LoVo (cell line): Measurements from ENCODE around the gene RLF.
"Not testable (repeated sequence)": the region's sequence is repeated elsewhere in the genome, so short reads cannot be mapped to it uniquely, and the experiment has no call there.

Experiments
- DNase-seq: peaks from one replicate; pipeline ENCODE4 v3.0.0-alpha.2; 2016; ENCODE audit warnings: low spot score

The RLF gene

GRCh38 chr1:40162753-40163441 is 1.7 kb downstream of the RLF start:
- DNase-seq, result no peak

GRCh38 chr1:40167317-40167716 is 6.1 kb downstream of the RLF start:
- DNase-seq, result no peak

DNA sequence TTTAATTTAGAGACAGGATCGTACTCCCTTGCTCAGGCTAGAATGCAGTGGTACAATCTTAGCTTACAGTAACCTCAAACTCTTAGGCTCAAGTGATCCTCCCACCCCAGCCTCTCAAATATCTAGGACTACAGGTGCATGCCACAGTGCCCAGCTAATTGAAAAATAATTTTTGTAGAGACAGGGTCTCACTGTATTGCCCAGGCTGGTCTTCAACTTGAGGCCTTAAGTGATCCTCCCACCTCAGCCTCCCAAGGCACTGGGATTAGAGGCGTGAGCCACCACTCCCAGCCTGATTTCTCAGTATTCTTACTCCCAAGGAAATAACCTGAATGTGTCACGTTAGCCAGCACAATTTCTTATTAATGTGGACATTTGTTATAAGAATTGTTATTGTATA is 9.8 kb downstream of the RLF start:
- DNase-seq, result no peak

- DNase-seq, result no peak
Measured at GRCh38 chr1:40174788-40175187, 13.6 kb downstream of the RLF start.

- DNase-seq, result not testable (repeated sequence)
Measured at GRCh38 chr1:40176989-40177388, 15.8 kb downstream of the RLF start.

- no peak for DNase-seq
Measured at GRCh38 chr1:40178200-40178599, 17.0 kb downstream of the RLF start.

GRCh38 chr1:40179496-40180089 is 18.4 kb downstream of the RLF start:
- DNase-seq, result no peak

- no peak for DNase-seq
Measured at GRCh38 chr1:40183055-40183710, 22.0 kb downstream of the RLF start.

DNA sequence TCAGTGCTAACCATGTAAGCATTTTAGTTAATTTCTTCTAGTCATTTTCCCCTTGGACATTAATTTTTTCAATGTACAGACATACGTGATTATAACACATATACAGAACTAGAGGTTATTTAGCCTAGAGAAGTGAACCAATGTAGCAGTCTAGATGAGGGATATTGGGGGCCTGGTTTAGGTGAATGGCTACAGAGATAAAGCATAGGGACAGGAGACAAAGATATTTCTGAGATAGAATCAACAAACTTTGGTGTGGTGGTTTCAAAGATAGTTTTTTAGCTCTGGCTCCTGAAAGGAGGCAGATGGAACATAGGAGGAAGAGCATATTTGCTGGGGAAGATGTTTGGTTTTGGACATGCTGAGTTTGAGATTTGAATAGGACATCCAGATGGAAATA is 23.0 kb downstream of the RLF start:
- DNase-seq, result no peak

- no peak for DNase-seq
Measured at GRCh38 chr1:40185951-40186864, 25.0 kb downstream of the RLF start.

DNA sequence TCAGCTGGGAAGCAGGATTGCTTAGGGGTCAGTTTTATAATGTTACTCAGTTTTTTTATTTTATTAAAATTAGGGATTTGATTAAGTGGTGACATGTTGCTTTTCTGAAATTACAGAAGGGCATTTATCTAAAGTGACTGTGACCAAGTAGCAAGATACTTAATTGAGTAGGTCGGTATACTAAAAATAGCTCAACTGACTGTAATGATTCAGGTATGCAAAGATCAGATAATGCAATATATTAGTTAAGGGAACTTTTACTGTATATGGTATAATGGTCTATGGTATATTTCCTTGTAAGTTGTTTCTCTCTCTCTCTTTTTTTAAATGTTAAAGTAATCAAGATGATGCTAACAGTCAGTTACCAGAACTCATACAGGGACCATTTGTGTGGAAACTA is 26.2 kb downstream of the RLF start:
- DNase-seq, result no peak

- not testable (repeated sequence) for DNase-seq
Measured at GRCh38 chr1:40194639-40195038, 33.5 kb downstream of the RLF start.

- no peak for DNase-seq
Measured at GRCh38 chr1:40197656-40198055, 36.5 kb downstream of the RLF start.

DNA sequence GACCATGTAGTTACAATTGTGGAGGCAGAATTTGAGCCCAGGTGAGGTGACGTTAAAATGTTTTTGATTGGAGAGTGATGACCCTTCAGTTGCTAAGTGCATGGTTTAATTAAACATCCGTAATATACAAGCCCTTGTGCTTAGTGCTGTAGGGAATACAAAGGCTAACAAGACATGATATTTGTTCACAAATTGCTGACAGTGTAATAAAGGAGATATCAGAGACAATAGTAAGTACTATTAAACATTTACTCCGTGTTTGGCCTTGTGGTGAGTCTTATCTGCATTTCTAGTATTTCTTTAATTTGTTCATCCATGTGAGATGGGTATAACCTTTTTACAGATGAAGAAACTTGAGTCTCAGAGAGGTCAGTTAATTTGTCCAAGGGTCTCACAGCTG is 37.9 kb downstream of the RLF start:
- no peak for DNase-seq

DNA sequence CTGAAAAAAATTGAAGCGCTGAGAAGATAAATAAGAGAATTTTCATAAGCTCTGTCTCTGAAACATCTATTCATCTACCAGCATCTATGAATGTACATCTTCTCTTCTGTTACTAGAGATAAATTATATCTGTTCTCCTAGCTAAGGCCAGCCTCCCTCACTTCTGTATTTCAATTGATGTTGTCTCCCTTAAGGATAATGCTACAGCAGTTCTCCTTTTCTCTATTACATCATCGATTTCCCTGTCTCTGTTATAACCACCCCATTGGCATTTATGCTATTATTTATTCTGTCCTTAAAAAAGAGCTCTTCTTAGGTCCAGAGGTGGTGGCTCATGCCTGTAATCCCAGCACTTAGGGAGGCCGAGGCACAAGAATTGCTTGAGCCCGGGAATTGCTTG is 43.7 kb downstream of the RLF start:
- no peak for DNase-seq

- no peak for DNase-seq
Measured at GRCh38 chr1:40210511-40211204, 49.5 kb downstream of the RLF start.

DNA sequence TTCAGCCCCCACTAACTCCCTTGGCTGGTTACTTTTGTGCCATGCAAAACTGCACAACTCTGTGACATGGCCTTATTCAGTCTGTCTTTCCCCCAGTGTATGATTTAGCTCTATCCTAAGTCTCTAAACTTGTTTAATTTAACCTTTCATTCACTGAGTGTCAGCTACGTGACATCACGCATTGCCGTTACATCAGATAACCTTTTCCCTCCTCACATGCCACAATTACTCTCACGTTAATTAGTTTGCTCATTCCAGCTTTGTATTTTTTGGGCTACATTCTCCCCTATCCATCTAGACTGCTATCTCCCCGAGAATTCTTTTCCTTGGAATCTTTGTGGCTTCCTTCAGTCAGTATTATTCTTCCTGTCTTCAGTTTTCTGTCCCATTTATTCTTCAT is 57.1 kb downstream of the RLF start:
- no peak for DNase-seq

DNA sequence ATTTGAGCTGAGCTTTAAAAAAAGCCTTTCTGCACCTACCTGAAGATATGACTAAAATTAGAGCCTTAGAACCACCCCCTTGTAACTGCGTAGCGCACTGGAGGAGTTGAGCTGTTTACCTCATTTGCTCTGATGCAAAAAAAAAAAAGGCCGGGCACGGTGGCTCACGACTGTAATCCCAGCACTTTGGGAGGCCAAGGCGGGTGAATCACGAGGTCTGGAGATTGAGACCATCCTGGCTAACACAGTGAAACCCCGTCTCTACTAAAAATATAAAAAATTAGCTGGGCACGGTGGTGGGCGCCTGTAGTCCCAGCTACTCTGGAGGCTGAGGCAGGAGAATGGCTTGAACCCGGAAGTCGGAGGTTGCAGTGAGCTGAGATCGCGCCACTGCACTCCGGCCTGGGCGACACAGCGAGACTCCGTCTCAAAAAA is 60.3 kb downstream of the RLF start:
- DNase-seq, result not testable (repeated sequence)

DNA sequence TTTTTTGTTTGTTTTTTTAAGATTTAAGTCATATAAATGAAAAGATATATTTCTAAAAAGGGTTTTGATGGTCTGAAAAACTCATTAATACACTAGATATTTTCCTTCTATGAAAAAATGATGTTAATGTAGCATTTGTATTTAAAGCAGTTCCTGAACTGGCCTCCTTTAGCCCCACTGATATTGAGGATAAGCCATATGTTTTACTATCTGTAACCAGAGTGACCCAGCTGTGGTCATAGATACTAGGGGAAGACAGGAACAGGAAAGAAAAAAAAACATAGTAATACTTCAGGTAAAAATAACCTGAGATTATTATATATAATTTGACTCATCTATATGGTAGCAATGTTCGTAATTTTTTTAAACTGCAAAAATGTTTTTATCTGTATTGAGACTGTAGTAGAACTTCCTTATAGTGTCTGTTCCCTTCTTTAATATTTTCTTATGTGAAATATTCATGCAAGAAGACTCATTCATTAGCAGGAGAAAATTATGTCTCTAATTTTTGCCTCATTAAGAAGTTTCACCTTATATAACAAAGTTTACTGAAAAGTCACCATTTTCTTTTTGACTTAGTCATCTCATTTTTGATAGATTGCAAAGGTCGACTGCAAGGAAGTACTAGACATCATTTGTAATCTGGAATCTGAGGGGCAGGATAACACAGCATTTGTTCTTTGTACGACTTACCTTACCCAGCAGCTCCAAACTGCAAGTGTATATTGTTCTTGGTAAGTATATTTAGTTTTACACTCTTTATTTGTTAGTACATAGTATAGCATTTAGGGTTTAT is 61.0 kb downstream of the RLF start:
- no peak for DNase-seq

GRCh38 chr1:40224040-40224439 is 62.9 kb downstream of the RLF start:
- DNase-seq, result no peak

DNA sequence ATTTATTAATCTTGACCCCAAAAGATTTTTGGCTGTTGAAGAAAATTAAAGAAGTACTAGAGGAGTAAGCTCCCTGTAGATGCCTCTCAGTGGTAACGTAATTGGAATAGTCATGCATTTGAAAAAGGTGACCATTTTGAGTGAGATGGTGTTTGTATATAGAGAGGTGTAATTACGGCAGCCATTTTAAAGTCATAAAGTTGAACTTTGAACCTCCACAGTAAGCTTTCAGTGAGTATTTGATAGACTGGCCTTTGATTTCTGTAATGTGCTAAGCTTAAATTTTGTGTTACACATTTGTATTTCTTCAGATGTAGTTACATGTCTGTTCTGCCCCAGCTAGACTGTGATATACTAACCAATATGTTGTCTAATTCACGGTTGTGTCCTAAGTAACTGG is 65.0 kb downstream of the RLF start:
- peak; percentile 4 for DNase-seq
